Measurements from ENCODE around the gene ANK3. TPM values are rescaled to one million over a fixed set of nuclear protein-coding genes. Genes with fewer than 3 reads are reported as not detected.

The ANK3 gene
- total RNA-seq, 1 experiment from 2014 or later = 69.6 TPM

- CTCF ChIA-PET = interaction anchor here (1.0 to 1.6 kb wide), 3 partner anchors 9 to 85 kb away, joined by 3 to 4 read pairs (median 3); no protein-coding TSS in a partner anchor
Measured at GRCh38 chr10:60200012-60200681, 189.5 kb downstream of the ANK3 start.

GRCh38 chr10:60197206-60197605 is 192.5 kb downstream of the ANK3 start:
- TF ChIP-seq FOXJ3 (CRISPR knock-in tag; IDR thresholded peaks at IDR 0.05; ENCODE audit: borderline replicate concordance) = no peak
- TF ChIP-seq MLX (CRISPR knock-in tag; IDR thresholded peaks at IDR 0.05) = no peak
- no peak for TF ChIP-seq ZNF416 (CRISPR knock-in tag; IDR thresholded peaks at IDR 0.05)
- no peak for TF ChIP-seq USF2 (CRISPR knock-in tag; IDR thresholded peaks at IDR 0.05)
- TF ChIP-seq NFYB (CRISPR knock-in tag; conservative IDR thresholded peaks at IDR 0.05; ENCODE audit: low read depth) = no peak
- no peak for TF ChIP-seq GABPB1 (CRISPR knock-in tag; IDR thresholded peaks at IDR 0.05)
- TF ChIP-seq ZNF263 (CRISPR knock-in tag; IDR thresholded peaks at IDR 0.05; ENCODE audit: low read depth) = no peak
- TF ChIP-seq EMX1 (CRISPR knock-in tag; IDR thresholded peaks at IDR 0.05) = no peak
- no peak for TF ChIP-seq HMGA2 (CRISPR knock-in tag; IDR thresholded peaks at IDR 0.05)
- no peak for TF ChIP-seq ZNF138 (CRISPR knock-in tag; conservative IDR thresholded peaks at IDR 0.05)
- TF ChIP-seq NFATC4 (CRISPR knock-in tag; IDR thresholded peaks at IDR 0.05) = no peak
- no peak for TF ChIP-seq CREM (CRISPR knock-in tag; IDR thresholded peaks at IDR 0.05)
- no peak for TF ChIP-seq IRF2 (CRISPR knock-in tag; IDR thresholded peaks at IDR 0.05; ENCODE audit: borderline replicate concordance, low read depth)
- TF ChIP-seq SMAD4 (CRISPR knock-in tag; IDR thresholded peaks at IDR 0.05) = no peak
- no peak for TF ChIP-seq ZNF281 (CRISPR knock-in tag; IDR thresholded peaks at IDR 0.05)
- no peaks in the 10 kb centered on the region for H3K9me3 Mint-ChIP-seq
- ATAC-seq (no peak), DNase-seq (ENCODE audit: low spot score) (no peak)
- H3K36me3 Mint-ChIP-seq = peaks cover 5% of the 10 kb centered on the region; the same call in 1 of the 2 replicates
- CTCF ChIA-PET = interaction anchor here (0.6 to 1.0 kb wide), 2 partner anchors 97 to 105 kb away, joined by 3 read pairs; no protein-coding TSS in a partner anchor
- POLR2A ChIA-PET = no interaction called here
- H3K4me3 Mint-ChIP-seq = no peak overlapping the region
- H3K27ac Mint-ChIP-seq = no peak overlapping the region
- H3K27me3 Mint-ChIP-seq (ENCODE audit: low read depth) = no peaks in the 10 kb centered on the region
- no peaks in the 10 kb centered on the region for H3K4me1 Mint-ChIP-seq

More at GRCh38 chr10:60200012-60200681, 189.5 kb downstream of the ANK3 start:
- POLR2A ChIA-PET = interaction anchor here (0.6 kb wide), 1 partner anchor 199 kb away, joined by 4 read pairs; no protein-coding TSS in a partner anchor
- ATAC-seq (no peak), DNase-seq (ENCODE audit: low spot score) (no peak)
- Mint-ChIP-seq H3K27me3 (ENCODE audit: low read depth) (no peaks in the 10 kb centered on the region), H3K9me3 (no peaks in the 10 kb centered on the region), H3K27ac (no peak overlapping the region), H3K4me3 (no peak overlapping the region), H3K4me1 (no peaks in the 10 kb centered on the region), H3K36me3 (peaks cover 5% of the 10 kb centered on the region; the same call in 1 of the 2 replicates)
- no peak for TF ChIP-seq MYBL2 (CRISPR knock-in tag; IDR thresholded peaks at IDR 0.05)
- TF ChIP-seq FOXJ3 (CRISPR knock-in tag; IDR thresholded peaks at IDR 0.05; ENCODE audit: borderline replicate concordance) = no peak
- no peak for TF ChIP-seq SOX15 (CRISPR knock-in tag; IDR thresholded peaks at IDR 0.05)
- TF ChIP-seq ATF6 (CRISPR knock-in tag; IDR thresholded peaks at IDR 0.05) = no peak

Data from WTC11 (cell line).